Measurements from ENCODE around the gene SUGT1. TPM values are rescaled to one million over a fixed set of nuclear protein-coding genes. Genes with fewer than 3 reads are reported as not detected.
"Not testable (repeated sequence)": the region's sequence is repeated elsewhere in the genome, so short reads cannot be mapped to it uniquely, and the experiment has no call there.

The SUGT1 gene
- 10 to 100 TPM in 4 of 5 donors, 1 to 10 TPM in 1; 7.0 to 44.6 (median 23.0) TPM for total RNA-seq
- 10 to 100 TPM; 33.9 to 44.6 (median 36.0) TPM for polyA plus RNA-seq
- long read RNA-seq, donor 1, partial matches to known transcripts, result 0 of 2 reads
- long read RNA-seq, donor 1, other reads (novel, unspliced or antisense), result 0 of 2 reads
- long read RNA-seq, donor 2, partial matches to known transcripts, result 0 of 3 reads
- long read RNA-seq, donor 2, other reads (novel, unspliced or antisense), result 0 of 3 reads
- long read RNA-seq, donor 3, partial matches to known transcripts, result 0 of 2 reads
- long read RNA-seq, donor 3, other reads (novel, unspliced or antisense), result 0 of 2 reads
- long read RNA-seq, donor 4, result 0 reads
- long read RNA-seq, donor 5, full-length matches to known transcripts, result 5 of 5 reads
- long read RNA-seq, donor 5, partial matches to known transcripts, result 0 of 5 reads
- long read RNA-seq, donor 5, other reads (novel, unspliced or antisense), result 0 of 5 reads
- long read RNA-seq, donor 6, partial matches to known transcripts, result 0 of 9 reads
- long read RNA-seq, donor 6, other reads (novel, unspliced or antisense), result 6 of 9 reads
- long read RNA-seq, donor 7, full-length matches to known transcripts, result 3 of 10 reads
- long read RNA-seq, donor 7, partial matches to known transcripts, result 0 of 10 reads
- long read RNA-seq, donor 7, other reads (novel, unspliced or antisense), result 7 of 10 reads
- long read RNA-seq, donor 8, partial matches to known transcripts, result 0 of 2 reads
- long read RNA-seq, donor 8, other reads (novel, unspliced or antisense), result 0 of 2 reads
- long read RNA-seq, donor 9, transcript SUGT1-204 (1 exons, 2,802 nt), result major isoform, 6 of 13 reads
- long read RNA-seq, donor 9, partial matches to known transcripts, result 7 of 13 reads
- long read RNA-seq, donor 9, other reads (novel, unspliced or antisense), result 0 of 13 reads
- long read RNA-seq, donor 10, partial matches to known transcripts, result 0 of 7 reads
- long read RNA-seq, donor 10, other reads (novel, unspliced or antisense), result 5 of 7 reads

DNA sequence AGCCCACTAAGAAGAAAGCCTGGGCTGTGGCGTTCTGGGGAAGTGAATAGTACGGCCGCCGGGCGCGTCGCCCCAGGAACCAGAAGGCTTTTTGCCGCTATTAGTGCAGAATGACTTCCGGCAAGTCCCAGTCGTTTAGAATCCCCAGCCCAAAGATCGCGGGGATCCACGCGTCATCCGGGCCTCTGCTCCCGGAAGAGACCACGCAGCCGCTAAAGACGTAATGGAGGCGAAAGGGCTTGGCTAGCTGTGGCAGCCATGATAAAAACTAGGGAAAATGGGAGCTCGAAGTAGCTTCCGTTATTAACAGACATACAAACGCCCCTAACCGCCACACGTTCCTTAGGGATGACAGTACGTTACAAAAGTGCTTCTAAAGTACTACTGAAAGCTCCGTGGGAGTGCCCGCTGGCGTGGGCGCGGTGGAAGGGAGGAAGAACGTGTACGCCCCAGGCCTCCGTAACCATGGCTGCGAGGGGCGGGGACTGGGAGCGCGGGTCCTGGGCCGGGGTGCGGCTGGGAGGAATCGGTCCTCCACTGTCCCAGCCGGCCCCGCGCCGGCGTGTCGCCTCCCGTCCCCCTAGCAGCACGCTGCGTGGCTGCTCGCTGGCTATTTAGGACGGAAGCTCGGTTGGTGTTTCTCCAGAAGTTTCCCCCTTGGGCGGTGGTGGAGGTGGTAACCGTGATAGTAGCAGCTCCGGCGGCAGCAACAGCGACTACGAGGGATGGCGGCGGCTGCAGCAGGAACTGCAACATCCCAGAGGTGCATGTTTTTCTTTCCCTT lies at the start of gene SUGT1:
Gene SUGT1, plus strand, starts transcription at position 641 of the 784 bp plus-strand sequence. Its CDS starts 85 bp downstream, at position 726.
- H3K4me1 ChIP-seq, result peaks cover 13 to 51% (median 36%) of the 10 kb centered on the region in 4 donors
- no peaks in the 10 kb centered on the region for H3K9me3 ChIP-seq
- 0% methylated on average over 52 to 61 of the region's 61 CpGs for WGBS, 5 donors
- H3K4me3 ChIP-seq, result peak within 1 kb of the TSS; percentile 56 to 82 (median 76)
- H3K27ac ChIP-seq, result peak within 1 kb of the TSS; percentile 91 to 98 (median 97)
- no peaks in the 10 kb centered on the region for H3K27me3 ChIP-seq
- intact Hi-C loops (cut with DNase I; ENCODE audit: low total_unique reads), result no loop called here
- peak in 5 of 7 experiments; percentile 49 to 71 (median 58) for TF ChIP-seq CTCF (IDR thresholded peaks at IDR 0.05)
- TF ChIP-seq POLR2A (IDR thresholded peaks at IDR 0.05), result peak in 1 of 4 donors; percentile 56
- TF ChIP-seq POLR2AphosphoS5 (IDR thresholded peaks at IDR 0.05), result peak; percentile 90 to 99 (median 95)
- TF ChIP-seq EP300 (IDR thresholded peaks at IDR 0.05), result no peak
- peaks cover 0 to 15% (median 13%) of the 10 kb centered on the region in 4 donors for H3K36me3 ChIP-seq
- peak; percentile 98 to 99 for DNase-seq

- DNase-seq; intact Hi-C loops (cut with DNase I; ENCODE audit: low total_unique reads); H3K36me3 ChIP-seq; H3K27ac ChIP-seq; H3K4me3 ChIP-seq; H3K9me3 ChIP-seq: not testable (repeated sequence)
- peaks cover 9 to 24% (median 14%) of the 10 kb centered on the region in 4 donors for H3K4me1 ChIP-seq
- peaks cover 0 to 12% (median 11%) of the 10 kb centered on the region in 3 donors for H3K27me3 ChIP-seq
- 71 to 94% (median 84%) methylated on average over 2 to 4 of the region's 4 CpGs for WGBS, 5 donors
Observed at GRCh38 chr13:52603316-52603715, 49.3 kb upstream of the SUGT1 start.

DNA sequence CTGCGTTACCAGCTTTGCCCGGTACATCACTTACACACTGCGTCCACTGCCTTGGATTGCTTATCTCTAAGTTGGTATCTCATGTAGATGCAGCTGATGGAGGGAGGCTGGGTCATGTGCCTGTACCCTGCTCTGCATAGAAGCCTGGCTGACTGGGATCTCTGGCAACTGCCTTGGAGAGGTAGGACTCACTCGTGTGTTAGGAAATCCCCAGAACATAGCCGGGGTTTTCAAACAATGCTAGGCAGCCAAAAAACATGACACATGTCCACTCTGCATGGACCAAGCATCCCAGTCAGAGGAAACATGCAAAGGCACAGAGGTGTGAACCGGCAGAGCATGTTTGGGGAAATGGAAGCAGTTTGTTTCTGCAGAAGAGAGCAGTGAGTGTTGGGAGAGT lies 46.5 kb upstream of the SUGT1 start:
- H3K36me3 ChIP-seq; H3K27ac ChIP-seq; H3K4me1 ChIP-seq; intact Hi-C loops (cut with DNase I; ENCODE audit: low total_unique reads); DNase-seq; H3K27me3 ChIP-seq; H3K4me3 ChIP-seq; H3K9me3 ChIP-seq: not testable (repeated sequence)
- 73 to 78% (median 76%) methylated on average over 6 of the region's 6 CpGs for WGBS, 5 donors

DNA sequence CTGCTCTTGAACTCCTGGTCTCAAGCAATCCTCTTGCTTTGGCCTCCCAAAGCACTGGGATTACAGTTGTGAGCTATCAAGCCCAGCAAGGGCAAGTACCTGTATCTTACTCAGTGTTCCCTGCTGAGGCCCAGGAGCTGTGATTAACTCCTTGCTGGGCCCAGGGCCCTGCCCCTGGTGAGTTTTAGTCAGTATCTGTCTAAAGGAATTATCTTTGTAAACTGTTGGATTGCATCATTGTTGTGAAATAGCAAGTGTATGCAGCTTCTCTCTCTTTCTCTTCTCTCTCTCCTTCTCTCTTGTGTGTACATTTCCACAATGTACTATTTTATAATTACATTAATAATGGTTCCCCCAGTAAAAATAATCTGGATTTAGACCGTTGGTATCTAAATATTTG lies 45.8 kb upstream of the SUGT1 start:
- intact Hi-C loops (cut with DNase I; ENCODE audit: low total_unique reads); DNase-seq: not testable (repeated sequence)

GRCh38 chr13:52608184-52608583 lies 44.5 kb upstream of the SUGT1 start:
- WGBS, 5 donors, result 31 to 40% (median 38%) methylated on average over 7 to 8 of the region's 8 CpGs
- H3K36me3 ChIP-seq; H3K9me3 ChIP-seq; intact Hi-C loops (cut with DNase I; ENCODE audit: low total_unique reads); DNase-seq; H3K4me3 ChIP-seq; H3K4me1 ChIP-seq; H3K27ac ChIP-seq; H3K27me3 ChIP-seq: not testable (repeated sequence)

More for the DNA sequence above, 45.8 kb upstream of the SUGT1 start:
- not testable (repeated sequence) for H3K27ac ChIP-seq, H3K4me1 ChIP-seq, H3K36me3 ChIP-seq, H3K4me3 ChIP-seq, H3K9me3 ChIP-seq, H3K27me3 ChIP-seq
- 14 to 42% (median 19%) methylated on average over 1 of the region's 1 CpG for WGBS, 5 donors

Data from stomach (tissue), 19 donors.